Posterior cingulate gyrus (tissue), 11 donors: ENCODE data around the gene MAP7.
"Not testable (repeated sequence)": the region's sequence is repeated elsewhere in the genome, so short reads cannot be mapped to it uniquely, and the experiment has no call there.

ENCODE experiments used
- DNase-seq, 10 donors: peaks; one replicate each; pipeline versions ENCODE4 v3.0.0 to v3.0.0-alpha.2; 2020 to 2021; ENCODE audit warnings: mixed read lengths in 3 of 10
- intact Hi-C: fragments of 100-400 bp; cut with DNase I; formaldehyde crosslinking; loops from one replicate; pipeline ENCODE4 v1.15.1; 2023

Gene MAP7

DNA sequence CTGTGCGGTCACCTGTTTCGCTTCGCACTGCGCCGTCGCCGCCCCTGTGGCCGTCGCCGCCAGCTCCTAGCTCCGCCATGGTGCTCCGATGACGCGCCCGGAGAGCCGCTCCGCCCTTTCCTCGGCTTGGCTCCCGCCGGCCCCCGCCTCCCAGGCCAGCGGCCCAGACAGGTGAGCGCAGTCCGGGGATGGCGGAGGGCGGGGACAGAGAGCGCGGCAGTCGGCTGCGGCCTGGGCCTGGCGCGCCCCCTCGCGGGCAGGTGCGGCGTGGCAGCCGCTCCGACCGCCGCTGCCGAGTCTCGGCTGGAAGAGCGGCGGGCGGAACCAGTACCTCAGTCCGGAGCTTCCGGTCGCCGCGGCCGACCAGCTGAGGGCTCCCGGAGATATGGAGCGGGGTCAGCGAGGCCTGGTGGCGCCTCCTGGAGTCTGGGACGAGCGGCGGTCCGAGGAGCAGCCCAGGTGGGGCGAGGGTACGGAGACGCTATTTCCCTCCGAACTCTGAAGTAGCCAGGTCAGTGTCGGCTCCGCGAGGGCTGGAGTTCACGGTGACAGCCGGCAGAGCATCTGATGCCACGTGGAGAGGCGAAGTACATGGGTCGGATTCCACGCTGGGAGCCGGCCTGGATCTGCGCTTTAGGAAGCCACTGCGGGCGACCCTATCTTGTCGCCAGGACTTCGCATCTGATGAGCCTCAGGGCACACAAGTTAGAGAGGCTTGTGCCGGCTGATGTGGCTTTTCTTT is at the start of gene MAP7:
Gene MAP7 (minus strand): TSS at position 93 of the 742 bp plus-strand sequence. CDS start 14 bp downstream, at position 79.
- peak; percentile 28 to 93 (median 50) for DNase-seq
- intact Hi-C loops: loop anchor here (2.0 kb wide), 1 partner anchor 262 kb away; the partner anchor contains the start of gene BCLAF1

GRCh38 chr6:136599329-136600011 is 49.2 kb upstream of the MAP7 start:
- DNase-seq: no peak
- intact Hi-C loops: no loop called here

GRCh38 chr6:136598048-136598447 is 47.8 kb upstream of the MAP7 start:
- intact Hi-C loops: no loop called here
- DNase-seq: no peak

- no peak for DNase-seq
- intact Hi-C loops: no loop called here
Observed at GRCh38 chr6:136594671-136595070, 44.4 kb upstream of the MAP7 start.

DNA sequence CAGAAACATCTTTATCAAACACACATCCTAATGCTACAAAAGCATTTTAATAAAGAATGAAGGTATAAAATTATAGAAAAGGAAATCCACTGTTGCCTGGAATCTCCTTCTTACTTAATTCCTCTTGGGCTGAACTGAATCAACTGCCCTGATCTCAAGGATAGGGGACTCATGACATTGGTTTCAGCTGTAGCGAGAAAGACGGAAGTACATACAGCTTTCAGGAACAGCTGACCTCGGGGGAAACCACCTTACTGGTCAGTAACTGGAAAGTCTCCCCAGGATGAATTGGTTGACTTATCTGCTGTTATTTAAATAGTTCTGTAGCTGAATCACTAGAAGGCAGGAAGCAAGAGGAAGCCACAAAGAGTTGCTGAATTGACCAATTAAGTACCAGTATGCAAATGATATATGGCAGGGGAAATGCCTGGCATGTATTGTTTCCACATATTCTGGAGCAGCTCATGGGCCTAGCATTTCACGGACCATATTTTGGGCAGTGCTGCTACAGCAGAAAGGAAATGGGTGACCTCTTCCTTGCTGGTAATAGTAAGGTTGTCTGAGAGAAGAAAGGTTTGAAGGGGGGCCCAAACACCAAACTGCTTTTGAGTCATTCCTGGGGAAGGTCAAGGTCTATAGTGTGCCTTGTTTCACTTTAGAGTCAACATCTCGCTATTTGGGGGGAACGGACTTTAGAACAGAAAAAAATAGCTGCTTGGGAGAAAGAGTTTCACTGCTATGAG is 43.7 kb upstream of the MAP7 start:
- DNase-seq: no peak
- intact Hi-C loops: no loop called here

GRCh38 chr6:136592930-136593673 is 42.9 kb upstream of the MAP7 start:
- no peak for DNase-seq
- intact Hi-C loops: no loop called here

- no peak for DNase-seq
- intact Hi-C loops: no loop called here
Observed at GRCh38 chr6:136591617-136592016, 41.4 kb upstream of the MAP7 start.

GRCh38 chr6:136590846-136591245 is 40.6 kb upstream of the MAP7 start:
- intact Hi-C loops, DNase-seq: not testable (repeated sequence)

DNA sequence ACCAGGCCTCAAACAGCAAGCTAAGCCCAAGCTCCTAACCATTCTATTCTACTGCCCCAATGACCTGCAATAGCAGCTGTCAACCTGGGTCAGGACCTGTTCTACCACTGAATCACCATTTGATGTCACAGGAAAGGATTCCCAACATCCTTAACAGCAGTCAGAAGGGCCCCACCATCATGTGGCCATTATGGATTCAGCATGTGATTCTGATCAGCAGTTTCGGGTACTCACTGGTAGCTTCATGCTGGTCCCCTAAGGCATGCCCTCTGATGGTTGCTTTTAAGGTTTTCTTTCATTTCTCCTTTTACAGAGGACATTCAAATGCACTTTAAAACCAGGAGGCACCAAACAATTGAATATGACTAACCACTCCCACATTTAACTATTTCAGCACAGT is 37.3 kb upstream of the MAP7 start:
- no peak for DNase-seq
- intact Hi-C loops: no loop called here

- no peak for DNase-seq
- intact Hi-C loops: no loop called here
Observed at GRCh38 chr6:136586295-136586694, 36.1 kb upstream of the MAP7 start.

DNA sequence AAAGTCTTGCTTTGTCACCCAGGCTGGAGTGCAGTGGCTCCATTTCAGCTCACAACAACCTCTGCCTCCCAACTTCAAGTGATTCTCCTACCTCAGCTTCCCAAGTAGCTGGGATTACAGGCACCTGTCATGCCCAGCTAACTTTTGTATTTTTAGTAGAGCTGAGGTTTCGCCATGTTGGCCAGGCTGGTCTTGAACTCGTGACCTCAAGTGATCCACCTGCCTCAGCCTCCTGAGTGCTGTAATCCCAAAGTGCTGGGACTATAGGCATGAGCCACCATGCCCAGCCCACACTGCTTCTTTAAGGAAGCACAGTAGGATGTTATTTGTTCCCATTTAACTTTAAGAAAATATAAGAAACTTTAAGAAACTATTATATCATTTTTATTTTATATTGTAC is 35.3 kb upstream of the MAP7 start:
- DNase-seq, intact Hi-C loops: not testable (repeated sequence)

DNA sequence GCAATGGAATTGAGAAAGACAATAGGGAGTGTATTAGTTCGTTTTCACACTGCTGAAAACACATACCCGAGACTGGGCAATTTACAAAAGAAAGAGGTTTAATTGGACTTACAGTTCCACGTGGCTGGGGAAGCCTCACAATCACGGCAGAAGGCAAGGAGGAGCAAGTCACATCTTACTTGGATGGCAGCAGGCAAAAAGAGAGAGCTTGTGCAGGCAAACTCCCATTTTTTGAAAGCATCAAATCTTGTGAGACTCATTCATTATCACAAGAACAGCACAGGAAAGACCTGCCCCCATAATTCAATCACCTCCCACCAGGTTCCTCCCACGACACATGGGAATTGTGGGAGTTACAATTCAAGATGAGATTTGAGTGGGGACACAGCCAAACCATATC is 34.1 kb upstream of the MAP7 start:
- intact Hi-C loops, DNase-seq: not testable (repeated sequence)

DNA sequence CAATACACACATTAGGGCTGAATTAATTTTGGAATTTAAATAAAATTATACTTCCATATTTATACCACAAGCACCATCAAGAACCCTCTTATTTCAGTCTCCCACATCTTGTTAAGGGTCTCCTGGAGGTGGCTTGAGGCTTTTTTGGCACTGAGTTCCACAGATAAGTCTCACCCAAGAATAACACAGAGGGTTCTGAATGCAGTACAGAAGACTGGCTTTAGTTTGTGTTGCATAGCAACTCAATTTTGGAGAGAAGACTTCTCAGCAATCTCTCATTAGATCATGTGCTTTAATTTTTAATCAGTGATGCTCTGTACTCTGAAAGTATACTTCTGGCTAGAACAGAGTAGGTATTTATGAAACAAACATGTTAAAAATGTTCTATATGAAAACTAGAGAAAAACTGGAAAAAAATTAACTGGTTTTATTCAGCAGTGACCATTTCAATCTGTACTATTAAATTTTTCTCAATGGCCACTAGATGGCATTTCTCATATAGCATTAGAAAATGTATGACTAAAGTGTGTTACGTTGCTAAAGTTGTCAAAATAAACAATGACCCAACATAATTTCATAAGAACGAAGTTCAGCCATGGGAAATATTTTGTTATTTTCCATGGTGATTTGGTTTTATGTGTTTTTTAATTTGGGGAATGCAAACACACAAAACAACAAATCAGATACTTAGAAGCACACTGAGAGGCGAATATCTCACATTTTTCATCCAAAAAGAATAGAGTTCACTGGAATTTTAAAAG is 32.7 kb upstream of the MAP7 start:
- intact Hi-C loops: loop anchor here (2.0 kb wide), 1 partner anchor 210 kb away; the partner anchor contains the start of gene MAP3K5

GRCh38 chr6:136579800-136580199 is 29.6 kb upstream of the MAP7 start:
- intact Hi-C loops: no loop called here
- DNase-seq: no peak

More for the DNA sequence above, 32.7 kb upstream of the MAP7 start:
- no peak for DNase-seq

- intact Hi-C loops: no loop called here
- DNase-seq: no peak
Observed at GRCh38 chr6:136576821-136577220, 26.6 kb upstream of the MAP7 start.

DNA sequence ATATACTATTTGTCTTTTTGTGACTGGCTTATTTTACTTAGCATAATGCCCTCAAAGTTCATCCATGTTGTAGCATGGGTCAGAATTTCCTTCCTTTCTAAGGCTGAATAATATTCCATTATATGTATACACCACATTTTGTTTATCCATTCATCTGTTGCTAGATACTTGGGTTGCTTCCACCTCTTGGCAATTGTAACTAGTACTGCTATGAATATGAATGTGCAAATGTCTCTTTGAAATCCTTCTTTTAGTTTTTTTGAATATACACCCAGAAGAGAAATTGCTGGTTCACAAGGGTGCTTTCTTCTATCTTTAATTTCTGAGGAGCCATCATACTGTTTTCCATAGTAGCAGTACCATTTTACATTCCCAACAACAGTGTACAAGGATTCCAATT is 21.3 kb upstream of the MAP7 start:
- intact Hi-C loops: no loop called here
- DNase-seq: no peak

- DNase-seq: no peak
- intact Hi-C loops: no loop called here
Observed at GRCh38 chr6:136571065-136571464, 20.8 kb upstream of the MAP7 start.

- DNase-seq: no peak
- intact Hi-C loops: no loop called here
Observed at GRCh38 chr6:136568129-136568528, 17.9 kb upstream of the MAP7 start.

- no peak for DNase-seq
- intact Hi-C loops: no loop called here
Observed at GRCh38 chr6:136567688-136568087, 17.5 kb upstream of the MAP7 start.

- intact Hi-C loops: no loop called here
- no peak for DNase-seq
Observed at GRCh38 chr6:136566851-136567250, 16.6 kb upstream of the MAP7 start.
